NCI-H345 treated with DMSO at 0.1 percent for 48 hours (cell line): ENCODE results near the gene TLNRD1.

ENCODE experiments used
- DNase-seq: peaks from one replicate; lab custom pipeline; 2025; ENCODE audit not compliant: unreplicated experiment; lab: John Stamatoyannopoulos, UW

The TLNRD1 gene

GRCh38 chr15:81025721-81026370 lies 25.1 kb downstream of the TLNRD1 start:
- DNase-seq: no peak

GRCh38 chr15:81026836-81027599 lies 26.3 kb downstream of the TLNRD1 start:
- no peak for DNase-seq

GRCh38 chr15:81029414-81030300 lies 28.9 kb downstream of the TLNRD1 start:
- DNase-seq: no peak

- DNase-seq: no peak
Observed at GRCh38 chr15:81030301-81030750, 29.6 kb downstream of the TLNRD1 start.

- no peak for DNase-seq
Observed at GRCh38 chr15:81031203-81031602, 30.5 kb downstream of the TLNRD1 start.

GRCh38 chr15:81032355-81032754 lies 31.6 kb downstream of the TLNRD1 start:
- DNase-seq: no peak

- no peak for DNase-seq
Observed at GRCh38 chr15:81032818-81033217, 32.1 kb downstream of the TLNRD1 start.

- DNase-seq: no peak
Observed at GRCh38 chr15:81033508-81033907, 32.8 kb downstream of the TLNRD1 start.

GRCh38 chr15:81037952-81038743 lies 37.4 kb downstream of the TLNRD1 start:
- no peak for DNase-seq

- DNase-seq: no peak
Observed at GRCh38 chr15:81038975-81039607, 38.4 kb downstream of the TLNRD1 start.

GRCh38 chr15:81040757-81041156 lies 40.0 kb downstream of the TLNRD1 start:
- no peak for DNase-seq

GRCh38 chr15:81043281-81043934 lies 42.7 kb downstream of the TLNRD1 start:
- DNase-seq: no peak

- no peak for DNase-seq
Observed at GRCh38 chr15:81043935-81044575, 43.3 kb downstream of the TLNRD1 start.

- DNase-seq: no peak
Observed at GRCh38 chr15:81046290-81046689, 45.6 kb downstream of the TLNRD1 start.

- DNase-seq: no peak
Observed at GRCh38 chr15:81047928-81048327, 47.2 kb downstream of the TLNRD1 start.

- no peak for DNase-seq
Observed at GRCh38 chr15:81049835-81050234, 49.1 kb downstream of the TLNRD1 start.

- DNase-seq: no peak
Observed at GRCh38 chr15:81050259-81050658, 49.5 kb downstream of the TLNRD1 start.

- DNase-seq: no peak
Observed at GRCh38 chr15:81050805-81051204, 50.1 kb downstream of the TLNRD1 start.

- DNase-seq: no peak
Observed at GRCh38 chr15:81052046-81052445, 51.3 kb downstream of the TLNRD1 start.
